HG02623 (cell line): Measurements from ENCODE around the gene LSM10.

Experiments
- ATAC-seq: cut with Tn5 transposase; IDR thresholded peaks from one replicate; pipeline ENCODE4 v1.9.1; 2021; ENCODE audit warnings: moderate library complexity; ENCODE audit not compliant: unreplicated experiment

The LSM10 gene

GRCh38 chr1:36411674-36412648 lies 14.3 kb upstream of the LSM10 start:
- no peak for ATAC-seq

- ATAC-seq = no peak
Observed at GRCh38 chr1:36408479-36408878, 10.8 kb upstream of the LSM10 start.

- ATAC-seq = no peak
Observed at GRCh38 chr1:36406440-36406839, 8.7 kb upstream of the LSM10 start.

GRCh38 chr1:36402504-36402890 lies 4.8 kb upstream of the LSM10 start:
- no peak for ATAC-seq

- no peak for ATAC-seq
Observed at GRCh38 chr1:36401602-36402503, 4.1 kb upstream of the LSM10 start.

- peak; percentile 56 for ATAC-seq
Observed at GRCh38 chr1:36400825-36401601, 3.3 kb upstream of the LSM10 start.

GRCh38 chr1:36400514-36400824 lies 2.8 kb upstream of the LSM10 start:
- no peak for ATAC-seq

- no peak for ATAC-seq
Observed at GRCh38 chr1:36398370-36398977, 766 bp upstream of the LSM10 start.

GRCh38 chr1:36397083-36397377 lies 678 bp downstream of the LSM10 start:
- ATAC-seq = no peak

GRCh38 chr1:36396359-36396758 lies 1.3 kb downstream of the LSM10 start:
- ATAC-seq = no peak

- no peak for ATAC-seq
Observed at GRCh38 chr1:36393686-36394085, 4.0 kb downstream of the LSM10 start.

- ATAC-seq = no peak
Observed at GRCh38 chr1:36392836-36393235, 4.9 kb downstream of the LSM10 start.

GRCh38 chr1:36391271-36391670 lies 6.4 kb downstream of the LSM10 start:
- no peak for ATAC-seq

- ATAC-seq = no peak
Observed at GRCh38 chr1:36390411-36390810, 7.3 kb downstream of the LSM10 start.

- no peak for ATAC-seq
Observed at GRCh38 chr1:36389999-36390398, 7.7 kb downstream of the LSM10 start.

GRCh38 chr1:36389261-36389660 lies 8.4 kb downstream of the LSM10 start:
- ATAC-seq = no peak

GRCh38 chr1:36387141-36387949 lies 10.4 kb downstream of the LSM10 start:
- ATAC-seq = no peak

GRCh38 chr1:36386265-36387140 lies 11.2 kb downstream of the LSM10 start:
- peak; percentile 35 for ATAC-seq
